Mucosa of rectum (tissue), 2 donors: ENCODE measurements around the gene TP53.

Experiments
- H3K27ac ChIP-seq, 2 donors: one replicate each; pipeline ENCODE4 v1.7.0; 2013; ENCODE audit warnings: inconsistent platforms in 2 of 2, low read depth in 2 of 2, low read length in 2 of 2
- H3K27me3 ChIP-seq, 2 donors: one replicate each; pipeline ENCODE4 v1.7.0; 2013; ENCODE audit warnings: low read length in 2 of 2; ENCODE audit not compliant: control insufficient read depth in 2 of 2, insufficient read depth in 2 of 2
- H3K36me3 ChIP-seq, 2 donors: one replicate each; pipeline ENCODE4 v1.7.0; 2013; ENCODE audit warnings: low read length in 2 of 2; ENCODE audit not compliant: control insufficient read depth in 2 of 2, insufficient read depth in 2 of 2
- H3K4me1 ChIP-seq, 2 donors: one replicate each; pipeline ENCODE4 v1.7.0; 2013; ENCODE audit warnings: low read length in 2 of 2, mild to moderate bottlenecking in 1 of 2; ENCODE audit not compliant: control insufficient read depth in 2 of 2, insufficient read depth in 2 of 2
- H3K4me3 ChIP-seq, 2 donors: one replicate each; pipeline ENCODE4 v1.7.0; 2013; ENCODE audit warnings: low read length in 2 of 2
- H3K9ac ChIP-seq, 2 donors: one replicate each; pipeline ENCODE4 v1.7.0; 2013; ENCODE audit warnings: low read length in 2 of 2, low read depth in 1 of 2, mild to moderate bottlenecking in 1 of 2
- H3K9me3 ChIP-seq, 2 donors: one replicate each; pipeline ENCODE4 v1.7.0; 2013; ENCODE audit warnings: low read length in 2 of 2; ENCODE audit not compliant: control insufficient read depth in 2 of 2
- donor health status: healthy.
- donor health status: Normal muscosa, but diverticular disease.

TP53 gene

DNA sequence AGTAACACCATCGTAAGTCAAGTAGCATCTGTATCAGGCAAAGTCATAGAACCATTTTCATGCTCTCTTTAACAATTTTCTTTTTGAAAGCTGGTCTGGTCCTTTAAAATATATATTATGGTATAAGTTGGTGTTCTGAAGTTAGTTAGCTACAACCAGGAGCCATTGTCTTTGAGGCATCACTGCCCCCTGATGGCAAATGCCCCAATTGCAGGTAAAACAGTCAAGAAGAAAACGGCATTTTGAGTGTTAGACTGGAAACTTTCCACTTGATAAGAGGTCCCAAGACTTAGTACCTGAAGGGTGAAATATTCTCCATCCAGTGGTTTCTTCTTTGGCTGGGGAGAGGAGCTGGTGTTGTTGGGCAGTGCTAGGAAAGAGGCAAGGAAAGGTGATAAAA lies 14.1 kb downstream of the TP53 start:
- peaks cover 0 to 4% of the 10 kb centered on the region in 2 donors for H3K9me3 ChIP-seq
- no peak overlapping the region for H3K4me3 ChIP-seq
- peaks cover 36 to 59% of the 10 kb centered on the region in 2 donors for H3K36me3 ChIP-seq
- H3K9ac ChIP-seq = no peak overlapping the region
- H3K27me3 ChIP-seq = no peaks in the 10 kb centered on the region
- H3K4me1 ChIP-seq = no peaks in the 10 kb centered on the region
- H3K27ac ChIP-seq = no peak overlapping the region

- Histone ChIP-seq H3K9ac (no peak overlapping the region), H3K9me3 (peaks cover 0 to 2% of the 10 kb centered on the region in 2 donors), H3K36me3 (peaks cover 17 to 42% of the 10 kb centered on the region in 2 donors), H3K4me1 (no peaks in the 10 kb centered on the region), H3K27me3 (no peaks in the 10 kb centered on the region), H3K27ac (no peak overlapping the region), H3K4me3 (no peak overlapping the region)
Measured at GRCh38 chr17:7668482-7668881, 18.8 kb downstream of the TP53 start.

- H3K4me1 ChIP-seq = no peaks in the 10 kb centered on the region
- peaks cover 14 to 36% of the 10 kb centered on the region in 2 donors for H3K36me3 ChIP-seq
- no peak overlapping the region for H3K27ac ChIP-seq
- no peak overlapping the region for H3K4me3 ChIP-seq
- no peak overlapping the region for H3K9ac ChIP-seq
- H3K27me3 ChIP-seq = no peaks in the 10 kb centered on the region
- H3K9me3 ChIP-seq = no peaks in the 10 kb centered on the region
Measured at GRCh38 chr17:7667656-7668406, 19.5 kb downstream of the TP53 start.

DNA sequence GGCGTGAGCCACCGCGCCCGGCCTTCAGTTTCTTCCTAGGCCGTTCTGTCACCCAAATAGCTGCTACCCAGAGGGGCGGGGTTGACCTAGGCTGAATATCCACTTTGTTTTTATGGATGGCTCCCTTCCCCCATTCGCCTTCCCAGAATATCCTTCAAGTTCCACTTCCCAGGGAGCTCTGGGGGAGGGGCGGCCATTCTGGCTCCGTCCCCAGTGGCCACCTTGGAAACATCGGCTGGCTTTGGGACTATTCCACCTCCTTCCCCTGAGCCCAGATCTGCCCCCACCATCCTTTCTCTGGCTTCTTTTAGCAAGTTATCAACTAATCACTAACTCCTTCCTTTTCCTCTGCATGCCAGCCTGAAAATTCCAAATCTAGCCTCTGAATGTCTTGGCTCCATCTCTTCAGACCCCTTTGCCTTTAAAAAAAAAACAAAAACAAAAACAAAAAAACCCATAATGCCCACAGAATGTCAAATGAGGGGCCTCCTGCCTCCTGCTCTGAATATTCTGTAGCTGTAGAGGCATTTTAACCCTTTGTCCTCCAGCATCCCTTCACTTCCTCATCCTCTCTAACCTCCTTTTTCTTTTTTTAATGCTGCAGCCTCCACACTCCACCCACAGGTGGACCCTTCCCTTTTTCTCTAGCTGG lies 30.2 kb downstream of the TP53 start:
- H3K36me3 ChIP-seq = no peaks in the 10 kb centered on the region
- no peaks in the 10 kb centered on the region for H3K9me3 ChIP-seq
- peaks cover 5 to 7% of the 10 kb centered on the region in 2 donors for H3K27me3 ChIP-seq
- H3K9ac ChIP-seq = no peak overlapping the region
- H3K4me3 ChIP-seq = no peak overlapping the region
- no peak overlapping the region for H3K27ac ChIP-seq
- no peaks in the 10 kb centered on the region for H3K4me1 ChIP-seq

GRCh38 chr17:7655541-7655840 lies 31.8 kb downstream of the TP53 start:
- peaks cover 11 to 16% of the 10 kb centered on the region in 2 donors for H3K27me3 ChIP-seq
- no peak overlapping the region for H3K4me3 ChIP-seq
- H3K36me3 ChIP-seq = no peaks in the 10 kb centered on the region
- H3K9me3 ChIP-seq = no peaks in the 10 kb centered on the region
- H3K9ac ChIP-seq = no peak overlapping the region
- H3K27ac ChIP-seq = no peak overlapping the region
- peaks cover under 1 to 7% of the 10 kb centered on the region in 2 donors for H3K4me1 ChIP-seq

DNA sequence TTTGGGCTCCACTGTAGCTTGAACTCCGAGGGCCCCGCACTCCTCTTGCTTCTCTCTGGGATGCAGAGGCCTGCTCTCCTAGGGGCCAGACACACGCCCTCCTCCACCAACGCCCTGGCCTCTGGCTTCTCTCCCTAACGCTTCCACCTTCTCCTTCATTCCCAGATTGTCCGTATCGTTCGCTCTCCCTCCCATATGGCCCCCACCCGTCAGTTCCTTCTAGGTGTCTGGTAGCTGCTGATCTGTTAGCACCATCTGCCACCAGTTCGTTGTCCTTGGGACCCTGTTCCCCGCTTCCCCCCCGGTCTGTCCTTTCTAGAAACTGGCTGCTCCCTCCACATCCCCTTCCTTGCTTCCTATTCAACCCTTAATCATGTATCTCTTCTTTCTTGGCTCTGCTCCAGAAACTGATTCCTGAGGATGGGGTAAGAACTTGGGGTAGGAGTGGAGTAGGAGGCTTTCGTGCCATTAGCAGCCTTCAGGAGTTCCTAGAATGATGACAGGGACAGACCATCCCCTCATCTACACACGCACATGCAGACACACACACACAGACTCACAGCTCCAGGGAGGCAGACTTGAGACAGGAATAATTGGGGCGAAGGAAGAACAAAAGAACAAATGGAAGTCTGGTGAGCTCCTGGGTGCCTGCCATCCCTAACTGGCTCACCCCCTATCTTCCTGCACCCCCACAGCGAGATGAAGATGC lies 32.3 kb downstream of the TP53 start:
- Histone ChIP-seq H3K9ac (no peak overlapping the region), H3K9me3 (no peaks in the 10 kb centered on the region), H3K4me1 (peaks cover 5 to 12% of the 10 kb centered on the region in 2 donors), H3K4me3 (no peak overlapping the region), H3K27me3 (peaks cover 14 to 21% of the 10 kb centered on the region in 2 donors), H3K27ac (no peak overlapping the region), H3K36me3 (no peaks in the 10 kb centered on the region)

- Histone ChIP-seq H3K9me3 (no peaks in the 10 kb centered on the region), H3K9ac (no peak overlapping the region), H3K27me3 (peaks cover 18 to 29% of the 10 kb centered on the region in 2 donors), H3K4me1 (peaks cover 6 to 13% of the 10 kb centered on the region in 2 donors), H3K4me3 (no peak overlapping the region), H3K27ac (no peak overlapping the region), H3K36me3 (no peaks in the 10 kb centered on the region)
Measured at GRCh38 chr17:7652388-7653356, 34.6 kb downstream of the TP53 start.

GRCh38 chr17:7651665-7652387 lies 35.5 kb downstream of the TP53 start:
- no peaks in the 10 kb centered on the region for H3K36me3 ChIP-seq
- no peak overlapping the region for H3K9ac ChIP-seq
- peak overlapping the region; percentile 17 to 26 for H3K4me3 ChIP-seq
- no peak overlapping the region for H3K27ac ChIP-seq
- H3K9me3 ChIP-seq = no peaks in the 10 kb centered on the region
- peaks cover 6 to 13% of the 10 kb centered on the region in 2 donors for H3K4me1 ChIP-seq
- peaks cover 18 to 29% of the 10 kb centered on the region in 2 donors for H3K27me3 ChIP-seq

DNA sequence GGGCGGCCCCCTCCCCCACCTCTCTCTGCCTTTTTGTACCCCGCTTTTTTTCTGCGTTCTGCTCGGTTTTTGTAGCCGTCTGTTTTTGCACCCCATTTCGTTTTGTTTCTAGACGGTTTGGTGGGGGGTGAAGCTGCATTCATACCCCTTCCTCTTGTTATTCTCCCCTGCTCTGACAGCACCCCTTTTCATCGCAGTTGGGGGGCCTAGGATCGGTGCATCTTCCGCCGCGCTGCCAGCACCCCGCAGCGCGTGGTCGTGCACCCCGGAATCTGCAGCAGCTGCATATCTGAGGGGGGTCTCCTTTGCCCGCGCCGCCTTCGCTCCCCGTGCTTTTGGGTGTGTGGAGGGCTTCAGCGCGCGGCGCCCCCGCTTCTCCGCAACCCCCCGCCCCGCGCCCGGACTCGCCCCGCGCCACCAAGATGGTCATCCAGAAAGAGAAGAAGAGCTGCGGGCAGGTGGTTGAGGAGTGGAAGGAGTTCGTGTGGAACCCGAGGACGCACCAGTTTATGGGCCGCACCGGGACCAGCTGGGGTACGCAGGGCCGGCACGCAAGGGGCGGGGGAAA lies 36.1 kb downstream of the TP53 start:
- Histone ChIP-seq H3K4me1 (peaks cover 6 to 13% of the 10 kb centered on the region in 2 donors), H3K4me3 (peak overlapping the region; percentile 17 to 32), H3K27me3 (peaks cover 18 to 29% of the 10 kb centered on the region in 2 donors), H3K36me3 (no peaks in the 10 kb centered on the region), H3K27ac (no peak overlapping the region), H3K9me3 (no peaks in the 10 kb centered on the region), H3K9ac (no peak overlapping the region)
